Measurements from ENCODE around the gene FTCDNL1. TPM values are rescaled to one million over a fixed set of nuclear protein-coding genes. Genes with fewer than 3 reads are reported as not detected.

FTCDNL1 gene
- total and polyA plus RNA-seq, 3 donors from 2014 or later, result 1.5 to 9.7 (median 9.7) TPM

DNA sequence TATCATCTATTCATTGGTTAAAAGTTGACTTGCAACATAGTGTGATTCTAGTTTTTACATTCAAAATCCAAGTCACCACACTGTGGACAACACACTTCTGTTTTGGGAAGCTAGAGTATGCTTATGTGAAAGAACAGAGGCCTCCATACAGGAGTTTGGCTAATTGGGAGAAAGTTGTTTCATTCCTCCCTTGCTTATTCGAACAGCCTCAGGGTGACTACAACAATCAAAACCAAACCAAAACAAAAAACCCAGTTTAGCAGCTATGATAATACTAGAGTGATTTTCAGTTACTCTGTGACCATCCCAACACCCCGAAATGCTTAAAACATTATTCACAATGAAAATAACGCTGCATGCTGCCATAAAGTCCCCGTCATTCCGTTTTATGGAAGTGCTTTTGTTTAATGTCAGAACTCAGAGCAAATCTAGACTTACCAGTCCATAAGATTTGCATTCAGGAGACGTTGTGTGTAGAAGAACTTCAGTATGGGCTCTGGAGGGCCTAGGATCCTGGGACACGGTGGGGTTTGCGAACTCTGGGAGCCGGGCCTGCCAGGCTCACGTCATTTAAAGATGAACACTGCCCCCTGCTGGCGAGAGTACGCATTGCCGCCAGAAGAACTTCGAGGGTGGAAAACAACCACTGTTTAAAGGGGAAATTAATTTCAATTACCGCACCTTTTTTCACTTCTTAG is 111.4 kb downstream of the FTCDNL1 start:
- no peaks in the 10 kb centered on the region for H3K27me3 ChIP-seq
- no peaks in the 10 kb centered on the region for H3K4me1 ChIP-seq
- intact Hi-C loops (cut with DNase I; ENCODE audit: low total_unique reads), result no loop called here
- no peaks in the 10 kb centered on the region for H3K9me3 ChIP-seq
- no peak overlapping the region for H3K4me3 ChIP-seq
- peak; percentile 88 for DNase-seq
- WGBS, 2 donors, result 20 to 27% methylated on average over 15 of the region's 15 CpGs
- TF ChIP-seq, protein P1, sequence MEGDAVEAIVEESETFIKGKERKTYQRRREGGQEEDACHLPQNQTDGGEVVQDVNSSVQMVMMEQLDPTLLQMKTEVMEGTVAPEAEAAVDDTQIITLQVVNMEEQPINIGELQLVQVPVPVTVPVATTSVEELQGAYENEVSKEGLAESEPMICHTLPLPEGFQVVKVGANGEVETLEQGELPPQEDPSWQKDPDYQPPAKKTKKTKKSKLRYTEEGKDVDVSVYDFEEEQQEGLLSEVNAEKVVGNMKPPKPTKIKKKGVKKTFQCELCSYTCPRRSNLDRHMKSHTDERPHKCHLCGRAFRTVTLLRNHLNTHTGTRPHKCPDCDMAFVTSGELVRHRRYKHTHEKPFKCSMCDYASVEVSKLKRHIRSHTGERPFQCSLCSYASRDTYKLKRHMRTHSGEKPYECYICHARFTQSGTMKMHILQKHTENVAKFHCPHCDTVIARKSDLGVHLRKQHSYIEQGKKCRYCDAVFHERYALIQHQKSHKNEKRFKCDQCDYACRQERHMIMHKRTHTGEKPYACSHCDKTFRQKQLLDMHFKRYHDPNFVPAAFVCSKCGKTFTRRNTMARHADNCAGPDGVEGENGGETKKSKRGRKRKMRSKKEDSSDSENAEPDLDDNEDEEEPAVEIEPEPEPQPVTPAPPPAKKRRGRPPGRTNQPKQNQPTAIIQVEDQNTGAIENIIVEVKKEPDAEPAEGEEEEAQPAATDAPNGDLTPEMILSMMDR (IDR thresholded peaks at IDR 0.05), result peak; percentile 87 to 99 (median 89)
- TF ChIP-seq POLR2A (IDR thresholded peaks at IDR 0.05), result no peak
- H3K27ac ChIP-seq, result no peak overlapping the region
- H3K36me3 ChIP-seq (ENCODE audit: low read depth, missing control alignments), result no peaks in the 10 kb centered on the region

- WGBS, 2 donors, result 64 to 65% methylated on average over 7 of the region's 7 CpGs
- H3K9me3 ChIP-seq, result no peaks in the 10 kb centered on the region
- H3K27ac ChIP-seq, result no peak overlapping the region
- no peak for DNase-seq
- no peaks in the 10 kb centered on the region for H3K4me1 ChIP-seq
- H3K27me3 ChIP-seq, result no peaks in the 10 kb centered on the region
- no peaks in the 10 kb centered on the region for H3K36me3 ChIP-seq (ENCODE audit: low read depth, missing control alignments)
- TF ChIP-seq, protein P1 (IDR thresholded peaks at IDR 0.05), result no peak
- TF ChIP-seq POLR2A (IDR thresholded peaks at IDR 0.05), result no peak
- intact Hi-C loops (cut with DNase I; ENCODE audit: low total_unique reads), result no loop called here
- H3K4me3 ChIP-seq, result no peak overlapping the region
Observed at GRCh38 chr2:199738727-199739412, 112.1 kb downstream of the FTCDNL1 start.

DNA sequence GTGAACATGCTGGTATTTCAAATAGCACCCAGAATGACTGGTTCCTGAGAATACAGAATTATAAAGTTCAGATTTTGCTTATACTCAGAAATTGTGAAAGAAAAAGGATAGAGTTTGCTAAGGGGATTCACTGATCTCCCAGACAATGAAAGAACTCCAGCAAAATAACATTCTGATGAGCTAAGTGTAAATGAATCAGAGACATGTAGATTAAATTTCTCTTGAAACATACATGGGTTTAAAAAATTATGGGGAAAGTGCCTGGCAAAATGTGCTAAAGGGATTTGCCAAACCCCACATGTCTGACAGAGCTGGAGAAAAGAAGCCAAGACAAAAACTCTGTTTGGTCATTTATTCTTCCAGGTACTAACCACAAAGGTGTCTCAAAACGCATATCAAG is 116.3 kb downstream of the FTCDNL1 start:
- H3K4me1 ChIP-seq, result no peaks in the 10 kb centered on the region
- H3K4me3 ChIP-seq, result no peak overlapping the region
- 89 to 90% methylated on average over 1 of the region's 1 CpG for WGBS, 2 donors
- H3K27me3 ChIP-seq, result no peaks in the 10 kb centered on the region
- no peak overlapping the region for H3K27ac ChIP-seq
- TF ChIP-seq, protein P1 (IDR thresholded peaks at IDR 0.05), result no peak
- TF ChIP-seq POLR2A (IDR thresholded peaks at IDR 0.05), result no peak
- no peaks in the 10 kb centered on the region for H3K9me3 ChIP-seq
- no peaks in the 10 kb centered on the region for H3K36me3 ChIP-seq (ENCODE audit: low read depth, missing control alignments)
- no peak for DNase-seq
- intact Hi-C loops (cut with DNase I; ENCODE audit: low total_unique reads), result no loop called here

DNA sequence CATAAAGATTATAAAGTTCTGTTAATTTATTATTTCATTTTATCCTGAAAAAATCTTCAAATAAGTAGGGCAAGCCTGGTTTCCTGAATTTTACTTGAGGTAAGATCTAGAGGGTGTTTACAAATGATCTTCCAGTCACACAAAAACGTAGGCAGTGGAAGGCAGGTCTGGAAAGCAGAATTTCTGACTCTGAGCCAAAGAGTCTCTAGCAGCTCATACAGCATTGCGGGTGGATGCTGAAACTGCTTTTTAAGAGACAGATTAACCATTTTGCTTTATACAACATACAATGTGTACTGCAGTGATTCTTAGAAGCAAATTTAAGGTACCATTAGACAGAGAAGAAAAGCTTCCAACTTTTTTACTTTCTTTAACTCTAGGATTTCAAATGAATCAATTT is 117.0 kb downstream of the FTCDNL1 start:
- DNase-seq, result no peak
- Histone ChIP-seq H3K27ac (no peak overlapping the region), H3K4me1 (no peaks in the 10 kb centered on the region), H3K4me3 (no peak overlapping the region), H3K27me3 (no peaks in the 10 kb centered on the region), H3K36me3 (ENCODE audit: low read depth, missing control alignments) (no peaks in the 10 kb centered on the region), H3K9me3 (no peaks in the 10 kb centered on the region)
- intact Hi-C loops (cut with DNase I; ENCODE audit: low total_unique reads), result no loop called here
- WGBS, 2 donors, result 54 to 64% methylated on average over 2 of the region's 2 CpGs
- TF ChIP-seq, protein P1 (IDR thresholded peaks at IDR 0.05), result no peak
- no peak for TF ChIP-seq POLR2A (IDR thresholded peaks at IDR 0.05)
